Tibial nerve (tissue), 3 donors: ENCODE results near the gene CHPF.
A peak's percentile ranks its signal among the peaks of the same experiment; 100 is the strongest.

Experiments used
- CTCF ChIP-seq, 5 experiments: fragments of 200-600 bp in 3 of 5; fragments of 450-650 bp in 2 of 5; sonication (generic) in 3 of 5; IDR thresholded peaks; one replicate each; pipeline ENCODE4 v1.5.1; 2016 to 2019; ENCODE audit warnings: antibody characterized with exemption in 5 of 5, mild to moderate bottlenecking in 3 of 5, moderate library complexity in 2 of 5
- POLR2A ChIP-seq, 2 donors: fragments of 450-650 bp; IDR thresholded peaks; one replicate each; pipeline ENCODE4 v1.6.1; 2017; ENCODE audit warnings: antibody characterized with exemption in 2 of 2, mild to moderate bottlenecking in 2 of 2, moderate library complexity in 2 of 2

- TF ChIP-seq CTCF (IDR thresholded peaks at IDR 0.05) = peak; percentile 82 to 98 (median 90)
- TF ChIP-seq POLR2A (IDR thresholded peaks at IDR 0.05) = no peak
These were observed 1.9 kb downstream of the CHPF start for GRCh38 chr2:219541611-219542180.
